Endothelial cell of umbilical vein (primary cell): ENCODE results near the gene PARD3B. TPM values are rescaled to one million over a fixed set of nuclear protein-coding genes. Genes with fewer than 3 reads are reported as not detected.
A peak's percentile ranks its signal among the peaks of the same experiment; 100 is the strongest.

ENCODE experiments used
- BruUV-seq: library from RNA; stranded (reverse); fragments of 400-500 nt; replicated peaks from 2 replicates; lab custom pipeline; 2021; lab: Mats Ljungman, UMichigan
- CTCF ChIA-PET: fragments of 300-600, 350-600 bp; sonication (Branson Sonifier 250); formaldehyde crosslinking; loops from one replicate; lab custom pipeline; 2021; ENCODE audit warnings: antibody characterized with exemption, inconsistent platforms; lab: Charles Lee
- POLR2A ChIA-PET: fragments of 300-600, 350-600 bp; sonication (Branson Sonifier 250); formaldehyde crosslinking; loops from one replicate; lab custom pipeline; 2021; ENCODE audit warnings: antibody characterized with exemption, inconsistent platforms; lab: Charles Lee
- DNase-seq: peaks from one replicate; pipeline ENCODE4 v3.0.0-alpha.2; 2011; ENCODE audit warnings: low read depth, low spot score
- FAIRE-seq: peaks from 2 replicates; lab custom pipeline; 2011; peaks lifted over from hg19 to GRCh38; lab: Jason Lieb, UNC
- H2AFZ ChIP-seq: 2 replicates; pipeline ENCODE4 v1.6.0; 2012; ENCODE audit warnings: low read depth, low read length, control low read depth, inconsistent platforms
- H3K27ac ChIP-seq: 2 replicates; pipeline ENCODE4 v1.5.1; 2011; ENCODE audit warnings: low read depth, mild to moderate bottlenecking, control low read depth, low read length, moderate library complexity; ENCODE audit not compliant: insufficient read depth
- H3K27me3 ChIP-seq, 2 experiments: 2 replicates each; pipeline versions ENCODE4 v1.6.0 to v1.6.1; 2011; ENCODE audit warnings: low read length in 2 of 2, mixed read lengths in 1 of 2; ENCODE audit not compliant: control insufficient read depth in 2 of 2, insufficient read depth in 2 of 2
- H3K36me3 ChIP-seq, 2 experiments: 2 replicates in 1 of 2; 3 replicates in 1 of 2; pipeline ENCODE4 v1.5.1; 2011; ENCODE audit warnings: low read length in 2 of 2, mild to moderate bottlenecking in 1 of 2, moderate library complexity in 1 of 2; ENCODE audit not compliant: control insufficient read depth in 2 of 2, insufficient read depth in 2 of 2; ENCODE audit errors: extremely low read depth in 1 of 2
- H3K4me1 ChIP-seq: 3 replicates; pipeline ENCODE4 v1.5.1; 2011; ENCODE audit warnings: mild to moderate bottlenecking, low read length; ENCODE audit not compliant: control insufficient read depth, insufficient read depth; ENCODE audit errors: extremely low read depth
- H3K4me2 ChIP-seq: 2 replicates; pipeline ENCODE4 v1.6.1; 2011; ENCODE audit warnings: low read length, control low read depth, mixed read lengths; ENCODE audit not compliant: insufficient read depth
- H3K4me3 ChIP-seq, 3 experiments: fragments of 200-600 bp in 1 of 3; sonication (generic), shearing (Covaris generic) in 1 of 3; replicated peaks in 1 of 3; 2 replicates each; pipeline ENCODE4 v1.5.1; 2011 to 2016; ENCODE audit warnings: control low read depth in 3 of 3, low read length in 3 of 3, mild to moderate bottlenecking in 2 of 3, inconsistent platforms in 1 of 3, low read depth in 1 of 3, moderate library complexity in 1 of 3; ENCODE audit not compliant: insufficient read depth in 1 of 3
- H3K79me2 ChIP-seq: 2 replicates; pipeline ENCODE4 v1.6.0; 2012; ENCODE audit warnings: low read length, inconsistent platforms; ENCODE audit not compliant: control insufficient read depth, insufficient read depth
- H3K9ac ChIP-seq: replicated peaks from 2 replicates; pipeline ENCODE3; 2011; ENCODE audit warnings: low read length, control low read depth; ENCODE audit not compliant: insufficient read depth; ENCODE audit errors: extremely low read depth
- H3K9me1 ChIP-seq: replicated peaks from 3 replicates; pipeline ENCODE4 v1.6.0; 2011; ENCODE audit warnings: mild to moderate bottlenecking, low read length; ENCODE audit not compliant: control insufficient read depth, insufficient read depth; ENCODE audit errors: extremely low read depth
- H3K9me3 ChIP-seq: replicated peaks from 2 replicates; pipeline ENCODE4 v1.5.1; 2012; ENCODE audit warnings: low read length, inconsistent platforms; ENCODE audit not compliant: control insufficient read depth, insufficient read depth
- H4K20me1 ChIP-seq: replicated peaks from 2 replicates; pipeline ENCODE3; 2011; ENCODE audit warnings: mild to moderate bottlenecking, low read length; ENCODE audit not compliant: control insufficient read depth, insufficient read depth; ENCODE audit errors: extremely low read depth
- CTCF ChIP-seq, 2 donors: IDR thresholded peaks; 1 replicate in 1 of 2; 2 replicates in 1 of 2; pipeline ENCODE4 v1.5.1; 2011; ENCODE audit warnings: low read length in 2 of 2, mild to moderate bottlenecking in 2 of 2, moderate library complexity in 2 of 2, control low read depth in 1 of 2, inconsistent platforms in 1 of 2, low read depth in 1 of 2; ENCODE audit not compliant: insufficient read depth in 1 of 2; ENCODE audit errors: extremely low read depth in 1 of 2
- EZH2 ChIP-seq: IDR thresholded peaks from 2 replicates; pipeline ENCODE4 v1.6.1; 2012; ENCODE audit warnings: borderline replicate concordance, low read depth, mild to moderate bottlenecking, moderate library complexity, low read length, inconsistent platforms; ENCODE audit not compliant: severe bottlenecking
- FOS ChIP-seq: IDR thresholded peaks from 2 replicates; pipeline ENCODE4 v1.6.1; 2011; ENCODE audit warnings: mild to moderate bottlenecking, low read length, moderate library complexity, borderline replicate concordance; ENCODE audit not compliant: insufficient read depth
- GATA2 ChIP-seq: IDR thresholded peaks from 2 replicates; pipeline ENCODE4 v1.7.0; 2011; ENCODE audit warnings: low read depth, mild to moderate bottlenecking, moderate library complexity, mixed read lengths, low read length; ENCODE audit not compliant: insufficient read length, insufficient read depth
- JUN ChIP-seq: IDR thresholded peaks from 2 replicates; pipeline ENCODE4 v1.6.1; 2011; ENCODE audit warnings: borderline replicate concordance, low read depth; ENCODE audit not compliant: insufficient read length, insufficient read depth
- MAX ChIP-seq: IDR thresholded peaks from 2 replicates; pipeline ENCODE4 v1.6.1; 2011; ENCODE audit not compliant: insufficient read depth, insufficient read length
- MYC ChIP-seq: IDR thresholded peaks from one replicate; pipeline ENCODE4 v1.6.1; 2011; ENCODE audit warnings: mild to moderate bottlenecking, low read depth, low read length
- POLR2A ChIP-seq: IDR thresholded peaks from 2 replicates; pipeline ENCODE4 v1.6.1; 2012; ENCODE audit warnings: low read depth, mild to moderate bottlenecking, control low read depth, low read length
- POLR2AphosphoS5 ChIP-seq: IDR thresholded peaks from 2 replicates; pipeline ENCODE4 v1.6.1; 2012; ENCODE audit warnings: low read depth, mild to moderate bottlenecking, control low read depth, low read length, moderate library complexity; ENCODE audit not compliant: insufficient read depth
- dilution Hi-C: fragments of 300-500 bp; cut with MboI; formaldehyde crosslinking; loops from one replicate; pipeline ENCODE4 v1.15.0; 2019; ENCODE audit warnings: low sequenced_read_pairs; ENCODE audit not compliant: extremely low pct_ligation_motif_present
- intact Hi-C: fragments of 100-400 bp; cut with micrococcal nuclease; formaldehyde crosslinking; loops from one replicate; pipeline ENCODE4 v1.10.0; 2022
- polyA plus RNA-seq, 4 experiments: library from polyadenylated mRNA; depleted of rRNA in 3 of 4; stranded (reverse) in 3 of 4; unstranded in 1 of 4; fragments of >200 nt; gene quantifications; 2 replicates each; pipeline versions ENCODE4 v1.2.1 to v1.2.3, GENCODE V29; 2011 to 2012; ENCODE audit warnings: missing spikeins in 1 of 4
- total RNA-seq: library from RNA; stranded (reverse); gene quantifications from 2 replicates; pipeline ENCODE4 v1.2.3, GENCODE V29; 2021

Gene PARD3B
- total and polyA plus RNA-seq, 2 donors (not counting 3 experiments of a cell fraction or from before 2014, with no cell fraction given), result 2.2 to 30.9 TPM

DNA sequence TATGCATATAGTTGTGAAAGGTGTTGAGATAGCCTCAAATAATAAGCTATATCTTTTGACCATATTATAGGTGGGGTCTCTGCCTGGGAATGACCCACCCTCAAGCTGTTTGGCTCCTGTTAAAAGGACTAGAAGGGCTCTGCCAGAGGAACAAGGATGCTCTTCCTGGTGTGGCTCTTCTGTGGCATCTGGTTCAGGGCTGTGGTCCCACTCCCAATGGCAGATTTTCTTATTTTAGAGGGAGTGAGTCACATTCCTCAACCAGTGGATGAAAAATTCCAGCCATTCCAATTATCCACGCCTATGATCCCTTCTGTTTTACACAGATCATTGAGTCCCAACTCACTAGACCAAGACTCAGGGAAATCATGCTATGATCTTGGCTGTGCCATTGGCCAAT lies 119.9 kb downstream of the PARD3B start:
- no peak for FAIRE-seq

GRCh38 chr2:204665771-204666170 lies 120.5 kb downstream of the PARD3B start:
- peaks cover 50% of the 10 kb centered on the region for H3K4me1 ChIP-seq
- H3K27me3 ChIP-seq, result no peaks in the 10 kb centered on the region
- DNase-seq (no peak), FAIRE-seq (no peak)
- POLR2A ChIA-PET, result no interaction called here
- H2AFZ ChIP-seq, result no peak overlapping the region
- no peaks in the 10 kb centered on the region for H3K79me2 ChIP-seq
- H3K9ac ChIP-seq, result no peak overlapping the region
- H3K4me2 ChIP-seq, result no peak overlapping the region
- intact Hi-C loops (loop anchor here (1.0 to 10.0 kb wide), 3 partner anchors 20 to 981 kb away; no protein-coding TSS in a partner anchor), dilution Hi-C loops (no loop called here)
- H3K9me3 ChIP-seq, result no peaks in the 10 kb centered on the region
- TF ChIP-seq MYC, result no peak
- TF ChIP-seq POLR2A, result no peak
- TF ChIP-seq POLR2AphosphoS5, result no peak
- TF ChIP-seq GATA2, result no peak
- no peak for TF ChIP-seq FOS
- TF ChIP-seq JUN, result no peak
- no peak for TF ChIP-seq MAX
- TF ChIP-seq EZH2, result no peak
- no peak for TF ChIP-seq CTCF (IDR thresholded peaks at IDR 0.05; ENCODE audit: extremely low read depth in 1 of 2, insufficient read depth in 1 of 2, low read depth in 1 of 2, low read length in 2 of 2)
- BruUV-seq, result TSS peak; percentile 8
- H3K36me3 ChIP-seq, result no peaks in the 10 kb centered on the region
- CTCF ChIA-PET, result interaction anchor here (2.0 kb wide), 1 partner anchor 406 kb away, joined by 5 read pairs; no protein-coding TSS in a partner anchor
- no peak overlapping the region for H3K4me3 ChIP-seq
- no peaks in the 10 kb centered on the region for H3K9me1 ChIP-seq
- H3K27ac ChIP-seq, result peak overlapping the region; percentile 92
- no peaks in the 10 kb centered on the region for H4K20me1 ChIP-seq

More for the DNA sequence above, 119.9 kb downstream of the PARD3B start:
- CTCF ChIA-PET, result interaction anchor here (1.2 to 2.0 kb wide), 4 partner anchors 11 to 405 kb away, joined by 3 to 9 read pairs (median 6); no protein-coding TSS in a partner anchor
- Histone ChIP-seq H3K9me3 (no peaks in the 10 kb centered on the region), H3K9me1 (no peaks in the 10 kb centered on the region), H3K4me2 (peak overlapping the region; percentile 7), H4K20me1 (no peaks in the 10 kb centered on the region), H3K79me2 (no peaks in the 10 kb centered on the region), H3K4me1 (peaks cover 44% of the 10 kb centered on the region), H3K27ac (peak overlapping the region; percentile 92), H2AFZ (peak overlapping the region; percentile 38), H3K27me3 (no peaks in the 10 kb centered on the region), H3K9ac (peak overlapping the region; percentile 46), H3K4me3 (no peak overlapping the region), H3K36me3 (no peaks in the 10 kb centered on the region)
- dilution Hi-C loops, result no loop called here
- POLR2A ChIA-PET, result interaction anchor here (0.8 to 1.1 kb wide), 2 partner anchors 9 to 23 kb away, joined by 3 to 7 read pairs; no protein-coding TSS in a partner anchor
- DNase-seq, result no peak
- intact Hi-C loops, result loop anchor here (1.0 to 10.0 kb wide), 3 partner anchors 20 to 980 kb away; no protein-coding TSS in a partner anchor
- TF ChIP-seq FOS (no peak), JUN (peak; percentile 13)
- BruUV-seq, result no TSS peak
